ENCODE results near the gene DAB2.
A peak's percentile ranks its signal among the peaks of the same experiment; 100 is the strongest.

The DAB2 gene

GRCh38 chr5:39424736-39425637 is at the start of gene DAB2:
DAB2 (minus strand) TSS chr5:39424980; CDS start chr5:39394320, 30,660 bp downstream.
- DNase-seq = peak; percentile 47

GRCh38 chr5:39473156-39473775 is 48.5 kb upstream of the DAB2 start:
- DNase-seq = no peak

GRCh38 chr5:39471836-39472508 is 47.2 kb upstream of the DAB2 start:
- no peak for DNase-seq

- DNase-seq = no peak
These were observed 46.0 kb upstream of the DAB2 start for GRCh38 chr5:39470811-39471210.

GRCh38 chr5:39469777-39470415 is 45.1 kb upstream of the DAB2 start:
- DNase-seq = no peak

GRCh38 chr5:39469176-39469575 is 44.4 kb upstream of the DAB2 start:
- DNase-seq = no peak

- no peak for DNase-seq
These were observed 42.1 kb upstream of the DAB2 start for GRCh38 chr5:39466846-39467245.

GRCh38 chr5:39465843-39466242 is 41.1 kb upstream of the DAB2 start:
- no peak for DNase-seq

GRCh38 chr5:39465097-39465496 is 40.3 kb upstream of the DAB2 start:
- DNase-seq = no peak

- no peak for DNase-seq
These were observed 39.3 kb upstream of the DAB2 start for GRCh38 chr5:39464088-39464487.

- DNase-seq = no peak
These were observed 37.4 kb upstream of the DAB2 start for GRCh38 chr5:39462211-39462610.

- DNase-seq = no peak
These were observed 36.4 kb upstream of the DAB2 start for GRCh38 chr5:39461007-39461682.

GRCh38 chr5:39459907-39460306 is 35.1 kb upstream of the DAB2 start:
- no peak for DNase-seq

GRCh38 chr5:39459071-39459470 is 34.3 kb upstream of the DAB2 start:
- no peak for DNase-seq

- DNase-seq = no peak
These were observed 30.9 kb upstream of the DAB2 start for GRCh38 chr5:39455645-39456044.

GRCh38 chr5:39453606-39454005 is 28.8 kb upstream of the DAB2 start:
- no peak for DNase-seq

- DNase-seq = no peak
These were observed 28.1 kb upstream of the DAB2 start for GRCh38 chr5:39452846-39453245.

- DNase-seq = no peak
These were observed 26.6 kb upstream of the DAB2 start for GRCh38 chr5:39451276-39451941.

GRCh38 chr5:39450487-39450886 is 25.7 kb upstream of the DAB2 start:
- DNase-seq = no peak

- no peak for DNase-seq
These were observed 24.8 kb upstream of the DAB2 start for GRCh38 chr5:39449591-39449990.

GRCh38 chr5:39448506-39449128 is 23.8 kb upstream of the DAB2 start:
- no peak for DNase-seq

GRCh38 chr5:39447968-39448367 is 23.2 kb upstream of the DAB2 start:
- DNase-seq = no peak

Measured in activated T-cell treated with anti-CD3 and anti-CD28 coated beads, Interleukin-2, amount 50 U/mL, for 1 hour (primary cell).